COLO668 (cell line): Measurements from ENCODE around the gene FZD7.

ENCODE experiments used
- DNase-seq: peaks from one replicate; lab custom pipeline; 2025; ENCODE audit not compliant: unreplicated experiment; lab: John Stamatoyannopoulos, UW

Gene FZD7

GRCh38 chr2:202064881-202065230 lies 31.2 kb downstream of the FZD7 start:
- DNase-seq, result no peak

- no peak for DNase-seq
These were observed 32.2 kb downstream of the FZD7 start for GRCh38 chr2:202065876-202066275.

- DNase-seq, result no peak
These were observed 33.2 kb downstream of the FZD7 start for GRCh38 chr2:202066875-202067274.

- no peak for DNase-seq
These were observed 33.9 kb downstream of the FZD7 start for GRCh38 chr2:202067589-202067988.

- no peak for DNase-seq
These were observed 35.8 kb downstream of the FZD7 start for GRCh38 chr2:202069170-202070067.

GRCh38 chr2:202071107-202071506 lies 37.5 kb downstream of the FZD7 start:
- DNase-seq, result no peak

- DNase-seq, result no peak
These were observed 38.6 kb downstream of the FZD7 start for GRCh38 chr2:202072226-202072625.

GRCh38 chr2:202072737-202073401 lies 39.2 kb downstream of the FZD7 start, which contains the start of gene KIAA2012:
Gene KIAA2012 (plus strand): TSS chr2:202073255. CDS start chr2:202073628, 373 bp downstream.
- DNase-seq, result peak; percentile 6

- no peak for DNase-seq
These were observed 40.7 kb downstream of the FZD7 start for GRCh38 chr2:202074324-202074723.

- DNase-seq, result no peak
These were observed 45.7 kb downstream of the FZD7 start for GRCh38 chr2:202079310-202079709.

GRCh38 chr2:202084265-202084664 lies 50.6 kb downstream of the FZD7 start:
- DNase-seq, result no peak
